Left ventricle myocardium inferior (tissue), 1 donor: ENCODE results near the gene NFAM1. TPM values are rescaled to one million over a fixed set of nuclear protein-coding genes. Genes with fewer than 3 reads are reported as not detected.

ENCODE experiments used
- DNase-seq: peaks from one replicate; pipeline ENCODE4 v3.0.0-alpha.2; 2020
- H3K27ac ChIP-seq: fragments of 200-600 bp; replicated peaks from 2 replicates; pipeline ENCODE4 v1.8.0; 2021
- H3K27me3 ChIP-seq: fragments of 200-600 bp; 2 replicates; pipeline ENCODE4 v1.8.0; 2021; ENCODE audit warnings: low read depth
- H3K36me3 ChIP-seq: fragments of 200-600 bp; 2 replicates; pipeline ENCODE4 v1.8.0; 2021
- H3K4me1 ChIP-seq: fragments of 200-600 bp; 2 replicates; pipeline ENCODE4 v1.8.0; 2021
- H3K4me3 ChIP-seq: fragments of 200-600 bp; 2 replicates; pipeline ENCODE4 v1.8.0; 2021; ENCODE audit warnings: mild to moderate bottlenecking, moderate library complexity
- H3K9me3 ChIP-seq: fragments of 200-600 bp; replicated peaks from 2 replicates; pipeline ENCODE4 v1.8.0; 2021
- CTCF ChIP-seq: fragments of 200-600 bp; IDR thresholded peaks from 2 replicates; pipeline ENCODE4 v1.8.0; 2021; ENCODE audit warnings: antibody characterized with exemption, mild to moderate bottlenecking, borderline replicate concordance
- intact Hi-C: fragments of 100-400 bp; cut with micrococcal nuclease; formaldehyde crosslinking; loops from one replicate; pipeline ENCODE4 v1.11.0; 2022
- total RNA-seq: library from RNA; stranded (reverse); fragmentation: NEBNext Ultra II Directional; extraction: Animal tissue kit (Norgen Biotek cat#: 25700); gene quantifications from one replicate; pipeline ENCODE4 v1.2.1, GENCODE V29; 2021
- donor health status: DM: no; HTN: yes; CAD: no; lungs with severe emphysema.

The NFAM1 gene
- total RNA-seq, 1 donor from 2014 or later, result 1.2 TPM

GRCh38 chr22:42434748-42435425 lies 2.7 kb upstream of the NFAM1 start:
- Histone ChIP-seq H3K27ac (no peak overlapping the region), H3K9me3 (no peaks in the 10 kb centered on the region), H3K4me1 (peaks cover 40% of the 10 kb centered on the region), H3K4me3 (no peak overlapping the region), H3K36me3 (no peaks in the 10 kb centered on the region), H3K27me3 (peaks cover 82% of the 10 kb centered on the region)
- TF ChIP-seq CTCF, result no peak
- intact Hi-C loops, result loop anchor here (10.0 kb wide), 1 partner anchor 340 kb away; the partner anchor contains the start of gene NDUFA6
- DNase-seq, result no peak

DNA sequence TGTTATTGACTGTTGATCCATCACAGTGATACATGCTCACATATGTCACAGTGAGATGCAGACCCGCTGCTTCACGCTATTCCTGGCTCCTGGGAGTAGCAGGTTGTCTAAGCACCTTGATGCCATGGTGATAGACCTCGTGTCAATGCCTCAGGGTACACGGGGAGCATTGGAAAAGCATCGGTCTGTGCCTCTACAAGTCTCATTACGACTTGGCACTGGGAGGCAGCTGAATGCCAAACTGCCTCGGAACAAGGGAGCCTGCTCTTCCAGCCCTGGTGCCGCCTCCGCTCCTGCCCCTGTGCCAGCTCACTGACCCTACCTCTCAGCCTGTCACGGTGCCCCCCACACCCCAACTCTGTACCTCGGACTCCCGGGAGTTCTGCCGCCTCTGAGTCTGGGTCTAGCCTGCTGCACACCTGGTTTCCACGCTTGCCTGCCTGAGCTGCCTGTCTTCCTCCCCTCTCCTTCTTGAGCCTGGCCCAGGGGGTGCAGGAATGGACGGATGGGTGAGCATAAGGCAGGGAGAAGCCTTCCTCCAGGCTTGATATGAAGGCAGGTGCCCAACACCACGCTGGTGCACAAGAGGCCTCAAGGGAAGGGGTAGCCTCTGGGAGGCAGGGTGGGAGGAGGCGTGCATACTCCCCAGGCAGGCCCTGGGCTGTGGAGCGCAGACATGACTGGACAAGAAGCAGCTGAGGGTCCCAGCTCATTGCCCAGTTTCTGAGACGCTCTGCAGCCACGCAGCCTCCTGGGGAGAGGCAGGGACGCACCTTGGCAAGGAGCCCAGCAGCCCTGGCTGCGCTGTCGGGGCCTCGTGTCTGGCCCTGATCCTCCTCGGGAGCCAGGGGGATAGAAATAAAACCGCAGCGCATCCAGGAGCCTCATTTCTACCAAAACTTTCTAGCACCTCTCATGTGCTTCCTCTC lies 1.8 kb upstream of the NFAM1 start:
- no peaks in the 10 kb centered on the region for H3K9me3 ChIP-seq
- no peak overlapping the region for H3K4me3 ChIP-seq
- H3K4me1 ChIP-seq, result peaks cover 32% of the 10 kb centered on the region
- DNase-seq, result no peak
- no peaks in the 10 kb centered on the region for H3K36me3 ChIP-seq
- intact Hi-C loops, result loop anchor here (10.0 kb wide), 1 partner anchor 339 kb away; the partner anchor contains the start of gene NDUFA6
- H3K27me3 ChIP-seq, result peaks cover 89% of the 10 kb centered on the region
- no peak for TF ChIP-seq CTCF
- H3K27ac ChIP-seq, result no peak overlapping the region

DNA sequence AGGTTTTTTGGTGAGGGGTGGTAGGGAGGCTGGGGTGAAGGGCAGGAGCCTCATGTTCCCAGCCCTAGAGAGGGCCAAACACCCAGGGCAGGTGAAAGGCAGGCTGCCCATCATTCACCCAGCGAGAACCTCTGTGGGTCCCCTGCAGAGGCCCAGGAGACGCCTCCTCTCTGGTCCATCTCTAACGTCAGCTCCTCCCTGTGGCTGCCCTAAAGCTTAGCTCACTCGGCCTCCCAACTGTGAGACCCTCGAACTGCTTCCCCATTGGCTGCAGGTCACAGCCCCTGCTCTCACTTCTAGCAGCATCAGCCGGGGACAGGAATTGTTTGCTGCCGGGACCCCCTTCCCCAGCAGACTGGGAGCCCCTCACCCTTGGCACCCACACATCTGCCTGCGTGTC lies 615 bp upstream of the NFAM1 start:
- H3K9me3 ChIP-seq, result no peaks in the 10 kb centered on the region
- no peak for DNase-seq
- no peak overlapping the region for H3K4me3 ChIP-seq
- no peak for TF ChIP-seq CTCF
- H3K27ac ChIP-seq, result no peak overlapping the region
- peaks cover 93% of the 10 kb centered on the region for H3K27me3 ChIP-seq
- H3K36me3 ChIP-seq, result no peaks in the 10 kb centered on the region
- intact Hi-C loops, result loop anchor here (10.0 kb wide), 1 partner anchor 338 kb away; the partner anchor contains the start of gene NDUFA6
- H3K4me1 ChIP-seq, result peaks cover 26% of the 10 kb centered on the region

DNA sequence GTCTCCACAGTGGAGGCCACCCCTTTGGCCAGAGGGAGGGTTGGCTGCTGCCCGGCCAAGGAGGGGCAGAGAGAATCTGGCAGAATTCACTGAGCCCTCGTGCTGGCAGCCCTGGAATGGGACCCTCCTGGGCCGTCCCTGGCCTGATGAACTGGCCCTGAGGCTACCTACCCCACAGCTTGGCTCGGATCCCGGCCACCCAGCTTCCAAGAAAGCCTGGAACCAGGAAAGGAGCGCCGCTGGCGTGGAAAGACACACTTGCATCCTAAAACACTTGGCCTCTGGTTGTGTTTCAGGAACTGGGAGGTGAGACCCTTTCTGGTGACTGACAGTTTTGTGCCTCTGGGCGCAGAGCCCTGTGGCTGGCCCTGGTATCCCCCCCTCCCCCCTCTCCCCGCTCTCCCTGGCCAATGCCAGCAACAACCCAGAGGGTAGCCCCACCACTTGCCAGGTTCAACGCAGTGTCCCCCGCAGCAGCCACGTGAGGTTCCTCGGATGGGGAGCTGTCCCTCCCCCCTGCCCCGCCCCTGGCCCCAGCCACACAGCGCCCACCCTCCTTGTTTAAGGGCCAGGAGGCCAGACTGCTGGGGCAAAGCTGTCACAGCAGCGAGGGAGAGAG lies 693 bp downstream of the NFAM1 start:
- Histone ChIP-seq H3K9me3 (no peaks in the 10 kb centered on the region), H3K36me3 (no peaks in the 10 kb centered on the region), H3K4me1 (peaks cover 19% of the 10 kb centered on the region), H3K27me3 (peaks cover 98% of the 10 kb centered on the region), H3K27ac (peak overlapping the region; percentile 23), H3K4me3 (peak overlapping the region; percentile 35)
- TF ChIP-seq CTCF, result no peak
- DNase-seq, result no peak
- intact Hi-C loops, result loop anchor here (10.0 kb wide), 1 partner anchor 337 kb away; the partner anchor contains the start of gene NDUFA6

DNA sequence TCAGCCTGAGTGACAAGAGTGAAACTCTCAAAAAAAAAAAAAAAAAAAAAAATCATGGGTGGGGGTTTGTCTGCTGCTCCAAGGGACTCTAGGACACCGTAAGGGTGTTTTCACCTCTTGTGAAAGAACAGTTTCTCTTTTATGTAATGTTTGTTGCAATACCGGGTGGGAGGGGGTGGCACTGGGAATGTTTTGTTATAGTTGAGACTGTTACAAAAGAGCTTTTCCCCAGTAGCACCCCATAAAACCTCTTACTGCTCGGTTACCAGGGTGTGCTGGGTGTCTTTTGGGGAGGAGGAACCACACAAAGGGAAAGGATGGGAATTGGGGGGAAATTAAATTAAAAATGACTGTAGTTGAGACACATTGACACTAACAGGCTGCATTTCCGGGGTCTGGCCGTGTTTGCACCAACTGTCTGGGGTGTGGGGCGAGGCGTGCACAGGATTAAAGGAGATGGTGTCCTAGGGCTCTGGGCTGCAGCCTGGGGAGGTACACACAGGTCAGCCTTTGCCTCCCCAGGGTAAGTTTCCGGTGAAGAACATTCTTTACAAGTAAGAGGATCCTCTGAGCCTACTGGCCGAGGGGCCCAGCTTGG lies 1.6 kb downstream of the NFAM1 start:
- Histone ChIP-seq H3K4me3 (no peak overlapping the region), H3K9me3 (no peaks in the 10 kb centered on the region), H3K36me3 (no peaks in the 10 kb centered on the region), H3K4me1 (peaks cover 24% of the 10 kb centered on the region), H3K27ac (no peak overlapping the region), H3K27me3 (peaks cover 98% of the 10 kb centered on the region)
- no peak for DNase-seq
- no peak for TF ChIP-seq CTCF
- intact Hi-C loops, result loop anchor here (10.0 kb wide), 1 partner anchor 336 kb away; the partner anchor contains the start of gene NDUFA6
